Prostate gland (tissue), 2 donors: ENCODE data around the gene ZNF385A.

ENCODE experiments used
- CTCF ChIP-seq, 4 experiments: fragments of 200-600 bp in 2 of 4; fragments of 450-650 bp in 2 of 4; sonication (generic) in 2 of 4; IDR thresholded peaks; 1 replicate in 3 of 4; 2 replicates in 1 of 4; pipeline ENCODE4 v1.5.1; 2016 to 2019; ENCODE audit warnings: antibody characterized with exemption in 4 of 4, mild to moderate bottlenecking in 2 of 4, moderate library complexity in 2 of 4
- POLR2A ChIP-seq: fragments of 450-650 bp; IDR thresholded peaks from one replicate; pipeline ENCODE4 v1.6.1; 2016; ENCODE audit warnings: antibody characterized with exemption, mild to moderate bottlenecking

GRCh38 chr12:54413284-54414190 is 29.0 kb upstream of the ZNF385A start:
- TF ChIP-seq CTCF (IDR thresholded peaks at IDR 0.05): no peak
- no peak for TF ChIP-seq POLR2A
